OCI-LY7 (cell line): Measurements from ENCODE around the gene ADD1.

ENCODE experiments used
- EZH2phosphoT487 ChIP-seq: fragments of 200-600 bp; sonication (generic); IDR thresholded peaks from 2 replicates; pipeline ENCODE4 v1.6.1; 2018; ENCODE audit warnings: low read depth, borderline replicate concordance, mild to moderate bottlenecking, mixed run types, antibody characterized with exemption, low read length, moderate library complexity, mixed read lengths
- TF ChIP-seq, protein P1 (sequence below): fragments of 200-600 bp; sonication (generic); conservative IDR thresholded peaks from 2 replicates; pipeline ENCODE4 v1.5.1; 2014; ENCODE audit warnings: mild to moderate bottlenecking, antibody characterized with exemption, low read length, moderate library complexity, mixed read lengths

DNA sequence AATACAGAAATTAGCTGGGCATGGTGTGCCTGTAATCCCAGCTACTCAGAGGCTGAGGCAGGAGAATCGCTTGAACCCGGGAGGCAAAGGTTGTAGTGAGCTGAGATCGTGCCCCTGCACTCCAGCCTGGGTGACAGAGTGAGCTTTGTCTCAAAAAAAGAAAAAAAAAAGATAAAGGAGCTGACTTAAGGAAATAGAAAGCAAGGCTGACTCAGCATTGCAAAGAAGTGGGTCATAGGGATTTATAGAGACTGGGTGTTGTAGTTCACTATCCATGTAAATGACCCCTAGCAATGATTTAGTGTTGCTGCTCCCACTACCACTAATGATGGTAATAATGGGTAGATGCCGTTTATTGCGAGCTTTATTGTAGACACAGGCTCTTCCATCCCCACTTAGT is 47.6 kb downstream of the ADD1 start:
- TF ChIP-seq EZH2phosphoT487, result no peak
- TF ChIP-seq, protein P1, sequence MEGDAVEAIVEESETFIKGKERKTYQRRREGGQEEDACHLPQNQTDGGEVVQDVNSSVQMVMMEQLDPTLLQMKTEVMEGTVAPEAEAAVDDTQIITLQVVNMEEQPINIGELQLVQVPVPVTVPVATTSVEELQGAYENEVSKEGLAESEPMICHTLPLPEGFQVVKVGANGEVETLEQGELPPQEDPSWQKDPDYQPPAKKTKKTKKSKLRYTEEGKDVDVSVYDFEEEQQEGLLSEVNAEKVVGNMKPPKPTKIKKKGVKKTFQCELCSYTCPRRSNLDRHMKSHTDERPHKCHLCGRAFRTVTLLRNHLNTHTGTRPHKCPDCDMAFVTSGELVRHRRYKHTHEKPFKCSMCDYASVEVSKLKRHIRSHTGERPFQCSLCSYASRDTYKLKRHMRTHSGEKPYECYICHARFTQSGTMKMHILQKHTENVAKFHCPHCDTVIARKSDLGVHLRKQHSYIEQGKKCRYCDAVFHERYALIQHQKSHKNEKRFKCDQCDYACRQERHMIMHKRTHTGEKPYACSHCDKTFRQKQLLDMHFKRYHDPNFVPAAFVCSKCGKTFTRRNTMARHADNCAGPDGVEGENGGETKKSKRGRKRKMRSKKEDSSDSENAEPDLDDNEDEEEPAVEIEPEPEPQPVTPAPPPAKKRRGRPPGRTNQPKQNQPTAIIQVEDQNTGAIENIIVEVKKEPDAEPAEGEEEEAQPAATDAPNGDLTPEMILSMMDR, result no peak
